ENCODE measurements around the gene UBE2E1.

GRCh38 chr3:23856286-23856685 lies 50.5 kb downstream of the UBE2E1 start:
- no peak for TF ChIP-seq CTCF (IDR thresholded peaks at IDR 0.05)
- TF ChIP-seq EP300 (IDR thresholded peaks at IDR 0.05) = no peak
- TF ChIP-seq POLR2AphosphoS5 (IDR thresholded peaks at IDR 0.05) = no peak
- no peak for TF ChIP-seq POLR2A (IDR thresholded peaks at IDR 0.05; ENCODE audit: low read depth)
